PC-3 (cell line): ENCODE measurements around the gene SHROOM2. TPM values are rescaled to one million over a fixed set of nuclear protein-coding genes. Genes with fewer than 3 reads are reported as not detected.

Source experiments
- ATAC-seq: fragments of 200-7000 bp; cut with Tn5 transposase; 2 replicates; pipeline ENCODE4 v1.9.1; 2020; ENCODE audit warnings: mild to moderate bottlenecking, moderate library complexity
- BruUV-seq: library from RNA; stranded (reverse); fragments of 400-500 nt; replicated peaks from 2 replicates; lab custom pipeline; 2021; lab: Mats Ljungman, UMichigan
- CTCF ChIA-PET: fragments of 300-600 bp; sonication (Branson Sonifier 250); formaldehyde crosslinking; loops from one replicate; lab custom pipeline; 2022; ENCODE audit warnings: antibody characterized with exemption; lab: Charles Lee
- POLR2A ChIA-PET: fragments of 300-600 bp; sonication (Branson Sonifier 250); formaldehyde crosslinking; loops from one replicate; lab custom pipeline; 2022; ENCODE audit warnings: antibody characterized with exemption; ENCODE audit not compliant: unreplicated experiment; lab: Charles Lee
- DNase-seq: peaks from one replicate; pipeline ENCODE4 v3.0.0-alpha.2; 2015
- H2AFZ ChIP-seq: fragments of 300-600 bp; sonication (generic); 2 replicates; pipeline ENCODE4 v1.6.0; 2016; ENCODE audit warnings: antibody characterized with exemption, low read length
- H3F3A ChIP-seq: fragments of 300-600 bp; sonication (generic); one replicate; pipeline ENCODE4 v1.6.0; 2017; ENCODE audit warnings: antibody characterized with exemption, low read length, control low read depth, mild to moderate bottlenecking; ENCODE audit not compliant: unreplicated experiment
- H3K27ac ChIP-seq: fragments of 300-600 bp; sonication (generic); 2 replicates; pipeline ENCODE4 v1.5.1; 2016; ENCODE audit warnings: mild to moderate bottlenecking, low read length
- H3K27me3 ChIP-seq: fragments of 300-600 bp; sonication (generic); 2 replicates; pipeline ENCODE4 v1.6.1; 2016; ENCODE audit warnings: low read length, mixed read lengths
- H3K36me3 ChIP-seq: fragments of 300-600 bp; sonication (generic); 2 replicates; pipeline ENCODE4 v1.6.1; 2016; ENCODE audit warnings: low read depth, mixed run types, low read length, mixed read lengths
- H3K4me1 ChIP-seq: fragments of 300-600 bp; sonication (generic); 2 replicates; pipeline ENCODE4 v1.5.1; 2016; ENCODE audit warnings: low read length; ENCODE audit not compliant: insufficient read depth
- H3K4me2 ChIP-seq: fragments of 300-600 bp; sonication (generic); 2 replicates; pipeline ENCODE4 v1.6.0; 2016; ENCODE audit warnings: low read length
- H3K4me3 ChIP-seq: fragments of 300-600 bp; sonication (generic); 2 replicates; pipeline ENCODE4 v1.5.1; 2016; ENCODE audit warnings: mild to moderate bottlenecking, low read length, mixed read lengths
- H3K79me2 ChIP-seq: fragments of 300-600 bp; sonication (generic); 2 replicates; pipeline ENCODE4 v1.6.1; 2017; ENCODE audit warnings: low read length, mixed read lengths
- H3K9ac ChIP-seq: fragments of 300-600 bp; sonication (generic); 2 replicates; pipeline ENCODE4 v1.6.0; 2016; ENCODE audit warnings: mild to moderate bottlenecking, low read length
- H3K9me2 ChIP-seq: fragments of 300-600 bp; sonication (generic); replicated peaks from 2 replicates; pipeline ENCODE4 v1.6.1; 2016; ENCODE audit warnings: mixed run types, low read length, mixed read lengths
- H3K9me3 ChIP-seq: fragments of 300-600 bp; sonication (generic); 2 replicates; pipeline ENCODE4 v1.6.1; 2016; ENCODE audit warnings: low read length, mixed read lengths
- H4K20me1 ChIP-seq: fragments of 300-600 bp; sonication (generic); 2 replicates; pipeline ENCODE4 v1.6.1; 2016; ENCODE audit warnings: low read length, mixed read lengths
- CTCF ChIP-seq: fragments of 300-600 bp; sonication (generic); conservative IDR thresholded peaks from 2 replicates; pipeline ENCODE4 v1.5.1; 2017; ENCODE audit warnings: antibody characterized with exemption, low read depth, mild to moderate bottlenecking, low read length
- EZH2 ChIP-seq: fragments of 300-600 bp; sonication (generic); IDR thresholded peaks from one replicate; pipeline ENCODE4 v1.6.1; 2017; ENCODE audit warnings: antibody characterized with exemption, mild to moderate bottlenecking, low read length; ENCODE audit not compliant: unreplicated experiment
- EZH2phosphoT487 ChIP-seq: fragments of 300-600 bp; sonication (generic); IDR thresholded peaks from 2 replicates; pipeline ENCODE4 v1.6.1; 2018; ENCODE audit warnings: mild to moderate bottlenecking, antibody characterized with exemption, low read length, borderline replicate concordance
- intact Hi-C: fragments of 100-400 bp; cut with micrococcal nuclease; formaldehyde crosslinking; loops from 2 replicates; pipeline ENCODE4 v1.9.0; 2023
- total RNA-seq: library from RNA; depleted of rRNA; stranded (reverse); fragments of >200 nt; gene quantifications from 2 replicates; pipeline ENCODE4 v1.2.3, GENCODE V29; 2014

Gene SHROOM2
- total RNA-seq, 1 experiment from 2014 or later = 6.5 TPM

DNA sequence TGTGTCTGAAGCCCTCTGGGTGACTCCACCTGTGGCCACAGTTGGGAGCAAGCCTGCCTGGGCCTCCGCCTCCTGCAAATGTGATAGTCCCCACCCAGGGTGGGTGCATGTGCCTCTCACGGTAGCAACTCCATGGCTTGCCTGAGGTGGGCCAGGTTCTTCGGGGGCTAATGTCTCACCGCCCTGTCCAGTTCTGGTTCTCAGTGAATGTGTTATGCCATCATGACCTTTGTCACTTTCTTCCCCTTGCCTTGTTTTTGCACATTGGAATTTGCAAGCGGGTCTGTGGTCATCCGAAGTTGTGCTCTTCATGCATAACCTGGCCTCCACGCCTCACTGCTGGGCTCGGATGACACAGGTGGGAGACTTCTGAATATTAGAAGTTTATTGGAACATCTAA lies 39.7 kb downstream of the SHROOM2 start:
- POLR2A ChIA-PET = no interaction called here
- intact Hi-C loops = no loop called here

DNA sequence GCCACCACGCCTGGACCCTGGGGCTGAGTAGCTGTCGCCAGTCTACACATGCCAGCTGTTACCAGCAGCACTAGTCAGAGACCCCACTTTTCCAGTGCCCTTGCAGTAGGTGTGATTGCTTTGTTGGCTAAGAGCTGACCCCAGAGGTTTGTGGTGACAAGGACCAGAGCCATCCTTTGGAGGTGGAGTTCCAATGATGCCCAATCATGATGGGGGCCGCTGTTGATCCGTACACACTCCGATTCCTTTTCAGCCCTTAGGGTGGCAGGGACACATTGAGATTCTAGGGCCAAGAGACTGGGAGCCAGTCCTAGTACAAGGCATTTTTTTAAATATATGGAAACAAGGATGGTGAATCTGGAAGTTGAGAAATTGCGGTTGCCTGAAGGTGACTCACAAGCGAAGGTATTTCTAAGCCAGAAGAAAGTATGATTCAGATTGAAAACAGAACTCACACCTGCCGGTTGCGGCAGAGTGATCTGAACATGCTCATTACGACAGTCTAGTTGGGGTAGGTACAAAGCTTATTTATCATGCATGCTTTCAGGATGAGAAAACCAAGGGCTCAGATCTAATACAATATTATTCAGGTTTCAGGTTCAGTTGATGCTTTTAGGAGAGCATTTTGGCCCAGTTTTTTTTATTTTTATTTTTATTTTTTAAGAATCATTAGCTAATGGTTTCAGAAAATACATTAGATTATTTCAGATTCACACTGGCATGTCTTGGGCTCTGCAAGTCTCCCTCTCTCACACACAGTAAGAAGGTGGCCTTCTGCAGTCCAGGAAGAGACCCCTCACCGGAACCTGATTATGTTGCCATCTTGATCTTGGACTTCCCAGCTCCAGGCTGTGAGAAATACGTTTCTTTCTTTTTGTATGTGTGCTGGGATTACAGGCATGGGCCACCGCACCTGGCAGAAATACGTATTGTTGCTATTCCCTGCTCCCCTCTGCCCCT lies 43.4 kb downstream of the SHROOM2 start:
- CTCF ChIA-PET = interaction anchor here (0.6 kb wide), 1 partner anchor 531 kb away, joined by 6 read pairs; no protein-coding TSS in a partner anchor
- POLR2A ChIA-PET = no interaction called here
- peaks cover 14% of the 10 kb centered on the region for H3K4me1 ChIP-seq
- no peaks in the 10 kb centered on the region for H3K27me3 ChIP-seq
- H3F3A ChIP-seq = no peaks in the 10 kb centered on the region
- H3K9me3 ChIP-seq = no peaks in the 10 kb centered on the region
- H3K27ac ChIP-seq = peak overlapping the region; percentile 51
- H3K9me2 ChIP-seq = no peaks in the 10 kb centered on the region
- H3K36me3 ChIP-seq = no peaks in the 10 kb centered on the region
- H4K20me1 ChIP-seq = no peaks in the 10 kb centered on the region
- intact Hi-C loops = loop anchor here (2.0 kb wide), 1 partner anchor 45 kb away; no protein-coding TSS in a partner anchor
- no TSS peak for BruUV-seq
- peak overlapping the region; percentile 48 for H3K4me2 ChIP-seq
- TF ChIP-seq EZH2phosphoT487 = no peak
- no peak for TF ChIP-seq EZH2
- no peak; the same call in 1 of the 2 replicates for TF ChIP-seq CTCF
- ATAC-seq = peak; percentile 93
- no peak overlapping the region for H3K4me3 ChIP-seq
- no peak overlapping the region for H3K9ac ChIP-seq
- H3K79me2 ChIP-seq = 0 out of 2 replicates have a peak, but pooled peaks cover 5% of the 10 kb centered on the region
- peak; percentile 93 for DNase-seq
- no peak overlapping the region; the same call in 1 of the 2 replicates for H2AFZ ChIP-seq

More for the DNA sequence above, 39.7 kb downstream of the SHROOM2 start:
- Histone ChIP-seq H3K9me3 (no peaks in the 10 kb centered on the region), H3K27ac (no peak overlapping the region), H3K27me3 (no peaks in the 10 kb centered on the region), H3F3A (no peaks in the 10 kb centered on the region), H3K36me3 (no peaks in the 10 kb centered on the region), H3K79me2 (0 out of 2 replicates have a peak, but pooled peaks cover 2% of the 10 kb centered on the region), H3K4me2 (no peak overlapping the region), H3K4me3 (no peak overlapping the region), H3K9me2 (no peaks in the 10 kb centered on the region), H3K9ac (no peak overlapping the region), H3K4me1 (peaks cover 10% of the 10 kb centered on the region), H2AFZ (no peak overlapping the region), H4K20me1 (no peaks in the 10 kb centered on the region)
- ATAC-seq (no peak), DNase-seq (no peak)
- CTCF ChIA-PET = no interaction called here
- no TSS peak for BruUV-seq
- TF ChIP-seq EZH2 = no peak
- no peak for TF ChIP-seq CTCF
- TF ChIP-seq EZH2phosphoT487 = no peak

DNA sequence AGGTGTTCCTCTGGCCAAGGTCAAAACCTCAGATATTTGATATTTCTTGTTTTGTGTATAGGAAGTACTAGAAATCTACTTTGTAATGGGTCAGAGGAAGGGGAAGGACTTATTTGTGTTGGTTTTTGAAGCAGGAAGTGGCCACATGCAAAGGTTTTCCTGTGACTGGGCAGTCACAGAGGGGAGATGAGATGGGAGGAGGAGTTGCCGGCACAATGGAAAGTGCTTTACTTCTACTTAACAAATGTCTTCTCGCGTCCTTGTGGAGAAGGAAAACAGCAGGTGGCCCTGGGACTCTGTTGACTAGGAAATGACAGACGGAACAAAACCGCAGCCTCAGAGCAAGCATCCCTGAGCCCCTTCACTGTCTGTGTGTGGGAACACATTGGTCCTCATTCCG lies 46.6 kb downstream of the SHROOM2 start:
- no peak overlapping the region for H3K4me3 ChIP-seq
- no peak for DNase-seq
- H3K4me2 ChIP-seq = no peak overlapping the region
- ChIA-PET POLR2A (no interaction called here), CTCF (no interaction called here)
- intact Hi-C loops = no loop called here
- no peak for TF ChIP-seq EZH2phosphoT487
- BruUV-seq = no TSS peak
- no peaks in the 10 kb centered on the region for H3F3A ChIP-seq
- H4K20me1 ChIP-seq = no peaks in the 10 kb centered on the region
- H3K9me3 ChIP-seq = no peaks in the 10 kb centered on the region
- no peaks in the 10 kb centered on the region for H3K9me2 ChIP-seq
- H3K9ac ChIP-seq = no peak overlapping the region
- no peak for ATAC-seq
- H2AFZ ChIP-seq = no peak overlapping the region
- no peaks in the 10 kb centered on the region for H3K36me3 ChIP-seq
- no peak overlapping the region for H3K27ac ChIP-seq
- H3K27me3 ChIP-seq = no peaks in the 10 kb centered on the region
- peaks cover 14% of the 10 kb centered on the region for H3K4me1 ChIP-seq
- H3K79me2 ChIP-seq = 0 out of 2 replicates have a peak, but pooled peaks cover 5% of the 10 kb centered on the region
